GM18868 (cell line): Measurements from ENCODE around the gene LRIG1.
A peak's percentile ranks its signal among the peaks of the same experiment; 100 is the strongest.

ENCODE experiments used
- ATAC-seq: cut with Tn5 transposase; IDR thresholded peaks from one replicate; pipeline ENCODE4 v1.9.1; 2021; ENCODE audit warnings: mild to moderate bottlenecking, moderate library complexity; ENCODE audit not compliant: unreplicated experiment

Gene LRIG1

GRCh38 chr3:66363148-66363547 lies 137.7 kb downstream of the LRIG1 start:
- ATAC-seq = no peak

GRCh38 chr3:66362541-66362941 lies 138.3 kb downstream of the LRIG1 start:
- no peak for ATAC-seq

- ATAC-seq = no peak
Observed at GRCh38 chr3:66361356-66361755, 139.5 kb downstream of the LRIG1 start.

- ATAC-seq = no peak
Observed at GRCh38 chr3:66355997-66356396, 144.8 kb downstream of the LRIG1 start.

- ATAC-seq = peak; percentile 96
Observed at GRCh38 chr3:66355394-66355793, 145.4 kb downstream of the LRIG1 start.

- no peak for ATAC-seq
Observed at GRCh38 chr3:66354001-66354400, 146.8 kb downstream of the LRIG1 start.

- no peak for ATAC-seq
Observed at GRCh38 chr3:66353530-66353929, 147.3 kb downstream of the LRIG1 start.

GRCh38 chr3:66353039-66353438 lies 147.8 kb downstream of the LRIG1 start:
- ATAC-seq = no peak

- no peak for ATAC-seq
Observed at GRCh38 chr3:66350601-66351000, 150.2 kb downstream of the LRIG1 start.

GRCh38 chr3:66348704-66349103 lies 152.1 kb downstream of the LRIG1 start:
- ATAC-seq = no peak

- ATAC-seq = no peak
Observed at GRCh38 chr3:66344848-66345578, 155.8 kb downstream of the LRIG1 start.

GRCh38 chr3:66344391-66344811 lies 156.4 kb downstream of the LRIG1 start:
- no peak for ATAC-seq

- no peak for ATAC-seq
Observed at GRCh38 chr3:66342717-66343356, 158.0 kb downstream of the LRIG1 start.

- no peak for ATAC-seq
Observed at GRCh38 chr3:66338927-66339326, 161.9 kb downstream of the LRIG1 start.

- no peak for ATAC-seq
Observed at GRCh38 chr3:66336333-66336766, 164.5 kb downstream of the LRIG1 start.

- no peak for ATAC-seq
Observed at GRCh38 chr3:66335671-66336070, 165.2 kb downstream of the LRIG1 start.
